Suprapubic skin (tissue), 4 donors: Measurements from ENCODE around the gene ROBO1.

ENCODE experiments used
- CTCF ChIP-seq, 2 donors: fragments of 200-600 bp in 1 of 2; fragments of 450-650 bp in 1 of 2; sonication (generic) in 1 of 2; IDR thresholded peaks; one replicate each; pipeline ENCODE4 v1.5.1; 2016 to 2019; ENCODE audit warnings: antibody characterized with exemption in 2 of 2, mild to moderate bottlenecking in 1 of 2, moderate library complexity in 1 of 2
- EP300 ChIP-seq: sonication (generic); formaldehyde crosslinking; IDR thresholded peaks from one replicate; pipeline ENCODE4 v1.6.1; 2017; ENCODE audit warnings: antibody characterized with exemption
- POLR2A ChIP-seq, 2 donors: fragments of 450-650 bp; IDR thresholded peaks; one replicate each; pipeline ENCODE4 v1.6.1; 2017; ENCODE audit warnings: antibody characterized with exemption in 2 of 2, mild to moderate bottlenecking in 2 of 2, moderate library complexity in 2 of 2
- POLR2AphosphoS5 ChIP-seq, 3 donors: sonication (generic); formaldehyde crosslinking; IDR thresholded peaks; one replicate each; pipeline ENCODE4 v1.6.1; 2017; ENCODE audit warnings: antibody characterized with exemption in 3 of 3

- no peak for TF ChIP-seq CTCF (IDR thresholded peaks at IDR 0.05)
- no peak for TF ChIP-seq POLR2AphosphoS5 (IDR thresholded peaks at IDR 0.05)
- TF ChIP-seq POLR2A (IDR thresholded peaks at IDR 0.05): no peak
- TF ChIP-seq EP300: no peak
These were observed 1013.6 kb downstream of the ROBO1 start for GRCh38 chr3:78754066-78754743.
